Measurements from ENCODE around the gene CACNG1. TPM values are rescaled to one million over a fixed set of nuclear protein-coding genes. Genes with fewer than 3 reads are reported as not detected.

CACNG1 gene
- total RNA-seq, 1 experiment from 2014 or later: not detected

DNA sequence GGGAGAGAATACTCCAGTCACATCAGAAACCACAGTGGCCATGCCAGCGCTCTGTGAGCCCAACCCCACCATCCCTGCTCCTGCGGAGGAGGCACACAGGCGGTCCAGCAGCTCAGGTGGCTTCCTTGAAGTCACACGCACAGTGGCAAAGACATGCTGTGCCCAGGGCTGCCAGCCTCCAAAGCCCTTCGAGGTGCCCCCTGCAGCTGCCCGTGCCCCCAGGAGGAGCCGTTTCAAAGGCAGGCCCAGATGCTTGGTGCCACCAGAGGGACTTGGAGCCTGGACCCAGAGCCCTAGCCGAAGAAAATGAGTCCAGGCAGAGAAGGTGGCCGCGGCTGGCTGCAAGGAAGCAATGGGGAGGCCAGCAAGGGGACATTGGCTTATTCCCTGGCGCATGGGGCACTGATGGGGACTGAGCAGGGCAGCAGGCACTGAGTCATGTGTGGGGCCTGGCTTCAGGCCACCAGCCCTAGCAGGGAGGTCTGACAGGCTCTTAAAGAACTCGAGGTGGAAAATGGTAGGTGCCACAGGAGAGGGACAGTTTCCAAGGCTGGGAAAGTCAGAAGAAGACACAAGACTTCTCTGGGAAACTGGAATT lies 17.2 kb upstream of the CACNG1 start:
- H3K9me3 Mint-ChIP-seq: no peaks in the 10 kb centered on the region
- H3K18ac ChIP-seq (ENCODE audit: insufficient read length, low read depth, low read length): no peak overlapping the region

More for the DNA sequence above, 17.2 kb upstream of the CACNG1 start:
- Histone ChIP-seq H3T11ph (ENCODE audit: low read length) (no peak overlapping the region), H3K79me1 (ENCODE audit: insufficient read depth, low read depth, low read length, poor library complexity, severe bottlenecking) (no peaks in the 10 kb centered on the region), H4K8ac (replicated peaks; ENCODE audit: insufficient read length, low read depth, low read length) (no peak overlapping the region), H2AFZ (ENCODE audit: low read length) (no peak overlapping the region), H2BK15ac (ENCODE audit: low read depth, low read length) (no peak overlapping the region), H2BK12ac (ENCODE audit: insufficient read length, low read depth, low read length) (no peak overlapping the region), H3K9me3 (ENCODE audit: control insufficient read depth, low read depth, low read length) (no peaks in the 10 kb centered on the region), H2AK5ac (ENCODE audit: insufficient read length, low read length) (no peak overlapping the region), H3K23me2 (ENCODE audit: insufficient read length, low read depth, low read length, poor library complexity, severe bottlenecking) (no peaks in the 10 kb centered on the region), H3K27me3 (ENCODE audit: insufficient read depth, low read length) (no peaks in the 10 kb centered on the region), H4K5ac (ENCODE audit: insufficient read length, low read depth, low read length) (no peak overlapping the region), H3K56ac (ENCODE audit: insufficient read length, low read depth, low read length) (no peak overlapping the region), H2BK20ac (ENCODE audit: low read depth, low read length, poor library complexity, severe bottlenecking) (no peak overlapping the region), H3K27ac (ENCODE audit: insufficient read length, low read depth, low read length) (no peak overlapping the region), H2BK120ac (ENCODE audit: low read depth, low read length, poor library complexity, severe bottlenecking) (no peak overlapping the region), H3K4me2 (ENCODE audit: insufficient read depth, insufficient read length, low read length) (no peak overlapping the region), H4K91ac (ENCODE audit: insufficient read length, low read depth, low read length) (no peak overlapping the region), H3K79me2 (ENCODE audit: insufficient read depth, low read length) (no peaks in the 10 kb centered on the region), H2BK5ac (ENCODE audit: insufficient read length, low read length) (no peak overlapping the region), H3K14ac (ENCODE audit: insufficient read depth, low read length) (no peak overlapping the region), H3K4me1 (ENCODE audit: insufficient read depth, low read length) (no peaks in the 10 kb centered on the region), H3K4ac (ENCODE audit: low read depth, low read length) (no peak overlapping the region), H4K20me1 (ENCODE audit: control insufficient read depth, insufficient read depth, insufficient read length) (no peaks in the 10 kb centered on the region), H3K23ac (ENCODE audit: insufficient read length, low read depth, low read length) (no peak overlapping the region), H3K9ac (ENCODE audit: extremely low read depth, insufficient read length, low read length) (no peak overlapping the region)
- Mint-ChIP-seq H3K27me3 (ENCODE audit: low read depth) (no peaks in the 10 kb centered on the region), H3K4me3 (no peak overlapping the region), H3K4me1 (no peaks in the 10 kb centered on the region), H3K36me3 (ENCODE audit: insufficient read depth in 1 of 3, low read depth in 3 of 3) (no peaks in the 10 kb centered on the region), H3K27ac (no peak overlapping the region)
- WGBS (ENCODE audit: extremely low coverage, insufficient read length, low lambda C conversion rate): no CpG with 5 or more reads among the region's 12 CpGs
- TF ChIP-seq, protein P1, sequence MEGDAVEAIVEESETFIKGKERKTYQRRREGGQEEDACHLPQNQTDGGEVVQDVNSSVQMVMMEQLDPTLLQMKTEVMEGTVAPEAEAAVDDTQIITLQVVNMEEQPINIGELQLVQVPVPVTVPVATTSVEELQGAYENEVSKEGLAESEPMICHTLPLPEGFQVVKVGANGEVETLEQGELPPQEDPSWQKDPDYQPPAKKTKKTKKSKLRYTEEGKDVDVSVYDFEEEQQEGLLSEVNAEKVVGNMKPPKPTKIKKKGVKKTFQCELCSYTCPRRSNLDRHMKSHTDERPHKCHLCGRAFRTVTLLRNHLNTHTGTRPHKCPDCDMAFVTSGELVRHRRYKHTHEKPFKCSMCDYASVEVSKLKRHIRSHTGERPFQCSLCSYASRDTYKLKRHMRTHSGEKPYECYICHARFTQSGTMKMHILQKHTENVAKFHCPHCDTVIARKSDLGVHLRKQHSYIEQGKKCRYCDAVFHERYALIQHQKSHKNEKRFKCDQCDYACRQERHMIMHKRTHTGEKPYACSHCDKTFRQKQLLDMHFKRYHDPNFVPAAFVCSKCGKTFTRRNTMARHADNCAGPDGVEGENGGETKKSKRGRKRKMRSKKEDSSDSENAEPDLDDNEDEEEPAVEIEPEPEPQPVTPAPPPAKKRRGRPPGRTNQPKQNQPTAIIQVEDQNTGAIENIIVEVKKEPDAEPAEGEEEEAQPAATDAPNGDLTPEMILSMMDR (conservative IDR thresholded peaks at IDR 0.05): no peak
- DNase-seq: no peak

Measured in H9 (cell line).